ENCODE data around the gene ANKRD28. TPM values are rescaled to one million over a fixed set of nuclear protein-coding genes. Genes with fewer than 3 reads are reported as not detected.

ANKRD28 gene
- total and polyA plus RNA-seq, 2 donors from 2014 or later: 9.8 to 72.4 TPM

- intact Hi-C loops (cut with DNase I): no loop called here
- H3K9me3 ChIP-seq (ENCODE audit: control insufficient read depth in 2 of 3, insufficient read depth in 1 of 3, low read length in 3 of 3): no peaks in the 10 kb centered on the region
- H3K27ac ChIP-seq (ENCODE audit: low read depth in 2 of 2, low read length in 2 of 2): no peak overlapping the region
- no peak overlapping the region for H3K9ac ChIP-seq (ENCODE audit: low read length in 3 of 3)
- peaks cover 0 to 4% (median 2%) of the 10 kb centered on the region in 3 donors for H3K4me1 ChIP-seq (ENCODE audit: control insufficient read depth in 2 of 3, insufficient read depth in 2 of 3, low read depth in 1 of 3, low read length in 3 of 3)
- no peak overlapping the region for H3K4me3 ChIP-seq (ENCODE audit: low read length in 3 of 3)
- TF ChIP-seq, protein P1, sequence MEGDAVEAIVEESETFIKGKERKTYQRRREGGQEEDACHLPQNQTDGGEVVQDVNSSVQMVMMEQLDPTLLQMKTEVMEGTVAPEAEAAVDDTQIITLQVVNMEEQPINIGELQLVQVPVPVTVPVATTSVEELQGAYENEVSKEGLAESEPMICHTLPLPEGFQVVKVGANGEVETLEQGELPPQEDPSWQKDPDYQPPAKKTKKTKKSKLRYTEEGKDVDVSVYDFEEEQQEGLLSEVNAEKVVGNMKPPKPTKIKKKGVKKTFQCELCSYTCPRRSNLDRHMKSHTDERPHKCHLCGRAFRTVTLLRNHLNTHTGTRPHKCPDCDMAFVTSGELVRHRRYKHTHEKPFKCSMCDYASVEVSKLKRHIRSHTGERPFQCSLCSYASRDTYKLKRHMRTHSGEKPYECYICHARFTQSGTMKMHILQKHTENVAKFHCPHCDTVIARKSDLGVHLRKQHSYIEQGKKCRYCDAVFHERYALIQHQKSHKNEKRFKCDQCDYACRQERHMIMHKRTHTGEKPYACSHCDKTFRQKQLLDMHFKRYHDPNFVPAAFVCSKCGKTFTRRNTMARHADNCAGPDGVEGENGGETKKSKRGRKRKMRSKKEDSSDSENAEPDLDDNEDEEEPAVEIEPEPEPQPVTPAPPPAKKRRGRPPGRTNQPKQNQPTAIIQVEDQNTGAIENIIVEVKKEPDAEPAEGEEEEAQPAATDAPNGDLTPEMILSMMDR (IDR thresholded peaks at IDR 0.05; ENCODE audit: borderline replicate concordance, extremely low read depth, insufficient read depth): no peak
- no peak for FAIRE-seq
- H3K36me3 ChIP-seq (ENCODE audit: control insufficient read depth in 2 of 3, insufficient read depth in 3 of 3, low read length in 3 of 3): peaks cover 0 to 2% (median 0%) of the 10 kb centered on the region in 3 donors
- no peak for DNase-seq
- no peaks in the 10 kb centered on the region for H3K27me3 ChIP-seq (ENCODE audit: control insufficient read depth, insufficient read depth, low read length)
These were observed 90.0 kb downstream of the ANKRD28 start for GRCh38 chr3:15707779-15708178.

GRCh38 chr3:15703346-15703745 is 94.4 kb downstream of the ANKRD28 start:
- intact Hi-C loops (cut with DNase I): no loop called here
- Histone ChIP-seq H3K4me1 (ENCODE audit: control insufficient read depth in 2 of 3, insufficient read depth in 2 of 3, low read depth in 1 of 3, low read length in 3 of 3) (peaks cover 0 to 2% (median 0%) of the 10 kb centered on the region in 3 donors), H3K36me3 (ENCODE audit: control insufficient read depth in 2 of 3, insufficient read depth in 3 of 3, low read length in 3 of 3) (peaks cover 0 to 2% (median 0%) of the 10 kb centered on the region in 3 donors), H3K27ac (ENCODE audit: low read depth in 2 of 2, low read length in 2 of 2) (no peak overlapping the region), H3K9me3 (ENCODE audit: control insufficient read depth in 2 of 3, insufficient read depth in 1 of 3, low read length in 3 of 3) (no peaks in the 10 kb centered on the region), H3K9ac (ENCODE audit: low read length in 3 of 3) (no peak overlapping the region), H3K4me3 (ENCODE audit: low read length in 3 of 3) (no peak overlapping the region), H3K27me3 (ENCODE audit: control insufficient read depth, insufficient read depth, low read length) (no peaks in the 10 kb centered on the region)
- no peak for FAIRE-seq
- TF ChIP-seq, protein P1 (IDR thresholded peaks at IDR 0.05; ENCODE audit: borderline replicate concordance, extremely low read depth, insufficient read depth): no peak
- no peak for DNase-seq

GRCh38 chr3:15694628-15695027 is 103.2 kb downstream of the ANKRD28 start:
- H3K9me3 ChIP-seq (ENCODE audit: control insufficient read depth in 2 of 3, insufficient read depth in 1 of 3, low read length in 3 of 3): no peaks in the 10 kb centered on the region
- no peak overlapping the region for H3K4me3 ChIP-seq (ENCODE audit: low read length in 3 of 3)
- no peak overlapping the region for H3K27ac ChIP-seq (ENCODE audit: low read depth in 2 of 2, low read length in 2 of 2)
- H3K36me3 ChIP-seq (ENCODE audit: control insufficient read depth in 2 of 3, insufficient read depth in 3 of 3, low read length in 3 of 3): peaks cover 0 to 2% (median 0%) of the 10 kb centered on the region in 3 donors
- DNase-seq: no peak
- FAIRE-seq: no peak
- no peaks in the 10 kb centered on the region for H3K27me3 ChIP-seq (ENCODE audit: control insufficient read depth, insufficient read depth, low read length)
- H3K4me1 ChIP-seq (ENCODE audit: control insufficient read depth in 2 of 3, insufficient read depth in 2 of 3, low read depth in 1 of 3, low read length in 3 of 3): no peaks in the 10 kb centered on the region
- TF ChIP-seq, protein P1 (IDR thresholded peaks at IDR 0.05; ENCODE audit: borderline replicate concordance, extremely low read depth, insufficient read depth): no peak
- intact Hi-C loops (cut with DNase I): no loop called here
- no peak overlapping the region for H3K9ac ChIP-seq (ENCODE audit: low read length in 3 of 3)

GRCh38 chr3:15693355-15693754 is 104.4 kb downstream of the ANKRD28 start:
- FAIRE-seq: no peak
- no peak for DNase-seq
- Histone ChIP-seq H3K4me3 (ENCODE audit: low read length in 3 of 3) (no peak overlapping the region), H3K9me3 (ENCODE audit: control insufficient read depth in 2 of 3, insufficient read depth in 1 of 3, low read length in 3 of 3) (no peaks in the 10 kb centered on the region), H3K9ac (ENCODE audit: low read length in 3 of 3) (no peak overlapping the region), H3K36me3 (ENCODE audit: control insufficient read depth in 2 of 3, insufficient read depth in 3 of 3, low read length in 3 of 3) (peaks cover 0 to 2% (median 0%) of the 10 kb centered on the region in 3 donors), H3K4me1 (ENCODE audit: control insufficient read depth in 2 of 3, insufficient read depth in 2 of 3, low read depth in 1 of 3, low read length in 3 of 3) (no peaks in the 10 kb centered on the region), H3K27me3 (ENCODE audit: control insufficient read depth, insufficient read depth, low read length) (no peaks in the 10 kb centered on the region), H3K27ac (ENCODE audit: low read depth in 2 of 2, low read length in 2 of 2) (no peak overlapping the region)
- intact Hi-C loops (cut with DNase I): no loop called here
- TF ChIP-seq, protein P1 (IDR thresholded peaks at IDR 0.05; ENCODE audit: borderline replicate concordance, extremely low read depth, insufficient read depth): no peak

All from kidney (tissue), 14 donors.